ENCODE data around the gene YARS1. TPM values are rescaled to one million over a fixed set of nuclear protein-coding genes. Genes with fewer than 3 reads are reported as not detected.
A peak's percentile ranks its signal among the peaks of the same experiment; 100 is the strongest.

The YARS1 gene
- total and polyA plus RNA-seq, 2 of the 13 experiments (the other 11 are each of a cell fraction or from before 2014, with no cell fraction given) = 50.1 to 113 TPM

GRCh38 chr1:32817815-32818786, 943 bp upstream of the YARS1 start (continued):
- peak; percentile 65; the same call in 1 of the 2 replicates for TF ChIP-seq ZNF800 (CRISPR knock-in tag; IDR thresholded peaks at IDR 0.05)
- no peak for TF ChIP-seq DNMT1 (CRISPR knock-in tag; IDR thresholded peaks at IDR 0.05)
- no peak; the same call in 1 of the 2 replicates for TF ChIP-seq BRF2 (CRISPR knock-in tag; IDR thresholded peaks at IDR 0.05)
- peak; percentile 61 for TF ChIP-seq SAP130 (CRISPR knock-in tag; IDR thresholded peaks at IDR 0.05; ENCODE audit: low read depth)
- TF ChIP-seq ZNF569 (CRISPR knock-in tag; IDR thresholded peaks at IDR 0.05; ENCODE audit: borderline replicate concordance) = no peak
- no peak for TF ChIP-seq ZNF878 (CRISPR knock-in tag; IDR thresholded peaks at IDR 0.05)
- no peak for TF ChIP-seq JUN (CRISPR knock-in tag; IDR thresholded peaks at IDR 0.05)
- TF ChIP-seq NFE2L2 (IDR thresholded peaks at IDR 0.05; ENCODE audit: low read length) = no peak
- no peak for TF ChIP-seq ZNF747 (CRISPR knock-in tag; IDR thresholded peaks at IDR 0.05; ENCODE audit: borderline replicate concordance)
- TF ChIP-seq FOSL2 (CRISPR knock-in tag; IDR thresholded peaks at IDR 0.05) = 0 out of 2 replicates have a peak, but pooled peaks have one; percentile 4
- no peak for TF ChIP-seq MIER3 (CRISPR knock-in tag; IDR thresholded peaks at IDR 0.05; ENCODE audit: borderline replicate concordance)
- TF ChIP-seq DRAP1 (CRISPR knock-in tag; IDR thresholded peaks at IDR 0.05) = no peak
- no peak for TF ChIP-seq ZBTB14 (CRISPR knock-in tag; IDR thresholded peaks at IDR 0.05)
- TF ChIP-seq GLI4 (CRISPR knock-in tag; IDR thresholded peaks at IDR 0.05; ENCODE audit: borderline replicate concordance) = no peak
- TF ChIP-seq TEAD3 (CRISPR knock-in tag; optimal IDR thresholded peaks at IDR 0.05; ENCODE audit: borderline replicate concordance) = no peak
- no peak for TF ChIP-seq FOXK2 (IDR thresholded peaks at IDR 0.05)
- TF ChIP-seq ZXDC (CRISPR knock-in tag; IDR thresholded peaks at IDR 0.05) = no peak
- peak; percentile 62; the same call in 1 of the 2 replicates for TF ChIP-seq ESRRA (CRISPR knock-in tag; IDR thresholded peaks at IDR 0.05; ENCODE audit: low read depth)
- no peak for TF ChIP-seq NFYB (CRISPR knock-in tag; IDR thresholded peaks at IDR 0.05)
- TF ChIP-seq SETDB1 (CRISPR knock-in tag; IDR thresholded peaks at IDR 0.05; ENCODE audit: borderline replicate concordance) = no peak
- no peak for TF ChIP-seq ZNF766 (CRISPR knock-in tag; IDR thresholded peaks at IDR 0.05; ENCODE audit: borderline replicate concordance)
- peak; percentile 71; the same call in 1 of the 2 replicates for TF ChIP-seq KDM2A (CRISPR knock-in tag; IDR thresholded peaks at IDR 0.05; ENCODE audit: borderline replicate concordance, low read depth)
- TF ChIP-seq IRF2 (CRISPR knock-in tag; IDR thresholded peaks at IDR 0.05) = no peak

All from HepG2 (cell line).